Smooth muscle cell (in vitro differentiated cells): ENCODE measurements around the gene GPR137. TPM values are rescaled to one million over a fixed set of nuclear protein-coding genes. Genes with fewer than 3 reads are reported as not detected.

Experiments
- DNase-seq: peaks from one replicate; lab custom pipeline; 2025; ENCODE audit not compliant: unreplicated experiment; lab: John Stamatoyannopoulos, UW
- H2AFZ ChIP-seq: fragments of 200-600 bp; sonication (generic); 2 replicates; pipeline ENCODE4 v1.6.0; 2016; ENCODE audit warnings: antibody characterized with exemption, low read depth, mild to moderate bottlenecking
- H3F3A ChIP-seq: fragments of 200-600 bp; sonication (generic); 2 replicates; pipeline ENCODE4 v1.6.0; 2017; ENCODE audit warnings: antibody characterized with exemption, low read depth
- H3K27ac ChIP-seq: fragments of 200-600 bp; sonication (generic); 2 replicates; pipeline ENCODE4 v1.5.1; 2016; ENCODE audit warnings: low read depth, mild to moderate bottlenecking
- H3K27me3 ChIP-seq: fragments of 200-600 bp; sonication (generic); 2 replicates; pipeline ENCODE4 v1.6.1; 2016; ENCODE audit warnings: low read depth, mild to moderate bottlenecking
- H3K36me3 ChIP-seq: fragments of 200-600 bp; sonication (generic); 2 replicates; pipeline ENCODE4 v1.5.1; 2016; ENCODE audit warnings: low read depth
- H3K4me1 ChIP-seq: fragments of 200-600 bp; sonication (generic); 2 replicates; pipeline ENCODE4 v1.5.1; 2016; ENCODE audit warnings: low read depth
- H3K4me2 ChIP-seq: fragments of 200-600 bp; sonication (generic); 2 replicates; pipeline ENCODE4 v1.6.0; 2016; ENCODE audit warnings: mild to moderate bottlenecking
- H3K4me3 ChIP-seq: fragments of 200-600 bp; sonication (generic); 2 replicates; pipeline ENCODE4 v1.5.1; 2016; ENCODE audit warnings: mild to moderate bottlenecking
- H3K79me2 ChIP-seq: fragments of 200-600 bp; sonication (generic); 2 replicates; pipeline ENCODE4 v1.6.0; 2016; ENCODE audit warnings: low read depth, mild to moderate bottlenecking
- H3K9ac ChIP-seq: fragments of 200-600 bp; sonication (generic); 2 replicates; pipeline ENCODE4 v1.6.0; 2016; ENCODE audit warnings: low read depth
- H3K9me3 ChIP-seq: fragments of 200-600 bp; sonication (generic); replicated peaks from 2 replicates; pipeline ENCODE4 v1.5.1; 2016; ENCODE audit warnings: low read depth
- H4K20me1 ChIP-seq: fragments of 200-600 bp; sonication (generic); 2 replicates; pipeline ENCODE4 v1.6.0; 2016; ENCODE audit warnings: low read depth
- CTCF ChIP-seq: fragments of 200-600 bp; sonication (generic); IDR thresholded peaks from 2 replicates; pipeline ENCODE4 v1.5.1; 2017; ENCODE audit warnings: borderline replicate concordance, mild to moderate bottlenecking, antibody characterized with exemption; ENCODE audit not compliant: insufficient read depth, poor library complexity, severe bottlenecking
- WGBS: methylation state at CpG from one replicate; pipeline ENCODE4 v1.1.7; 2016; ENCODE audit warnings: low lambda C conversion rate; 5-methylcytosine and 5-hydroxymethylcytosine counted together
- polyA plus RNA-seq: library from polyadenylated mRNA; unstranded; fragments of >200 nt; fragmentation: Nextera tagmentation; extraction: Ambion mirVana; gene quantifications from 2 replicates; pipeline ENCODE4 v1.2.1, GENCODE V29; 2016
- total RNA-seq: library from RNA; depleted of rRNA; stranded (reverse); fragments of >200 nt; gene quantifications from 2 replicates; pipeline ENCODE4 v1.2.3, GENCODE V29; 2014

Gene GPR137
- total and polyA plus RNA-seq, 2 experiments from 2014 or later: 17.3 to 69.0 TPM

- Histone ChIP-seq H3K4me2 (no peak overlapping the region), H3K9me3 (no peaks in the 10 kb centered on the region), H3K27me3 (no peaks in the 10 kb centered on the region), H3F3A (no peaks in the 10 kb centered on the region), H3K27ac (no peak overlapping the region), H2AFZ (no peak overlapping the region), H3K4me1 (no peaks in the 10 kb centered on the region), H3K9ac (no peak overlapping the region), H3K36me3 (no peaks in the 10 kb centered on the region), H3K4me3 (no peak overlapping the region), H3K79me2 (no peaks in the 10 kb centered on the region), H4K20me1 (peaks cover 1% of the 10 kb centered on the region)
- TF ChIP-seq CTCF: no peak
- no peak for DNase-seq
- WGBS: 99% methylated on average over 11 of the region's 18 CpGs
Observed at GRCh38 chr11:64261556-64262080, 24.0 kb upstream of the GPR137 start.

GRCh38 chr11:64262271-64263002, 23.2 kb upstream of the GPR137 start:
- H3K36me3 ChIP-seq: no peaks in the 10 kb centered on the region
- no peak overlapping the region for H3K9ac ChIP-seq
- DNase-seq: no peak
- H3K27me3 ChIP-seq: no peaks in the 10 kb centered on the region
- H3K79me2 ChIP-seq: no peaks in the 10 kb centered on the region
- no peak overlapping the region for H3K4me3 ChIP-seq
- WGBS: 96% methylated on average over 41 of the region's 42 CpGs
- H3K9me3 ChIP-seq: no peaks in the 10 kb centered on the region
- H3F3A ChIP-seq: no peaks in the 10 kb centered on the region
- H2AFZ ChIP-seq: no peak overlapping the region
- no peak overlapping the region for H3K4me2 ChIP-seq
- TF ChIP-seq CTCF: no peak
- H3K4me1 ChIP-seq: no peaks in the 10 kb centered on the region
- no peaks in the 10 kb centered on the region for H4K20me1 ChIP-seq
- peak overlapping the region; percentile 44 for H3K27ac ChIP-seq

- no peak for TF ChIP-seq CTCF
- Histone ChIP-seq H3K36me3 (no peaks in the 10 kb centered on the region), H3F3A (no peaks in the 10 kb centered on the region), H3K9me3 (no peaks in the 10 kb centered on the region), H4K20me1 (no peaks in the 10 kb centered on the region), H3K4me1 (no peaks in the 10 kb centered on the region), H3K27ac (peak overlapping the region; percentile 44), H3K4me2 (peak overlapping the region; percentile 27), H3K9ac (no peak overlapping the region), H3K27me3 (no peaks in the 10 kb centered on the region), H2AFZ (no peak overlapping the region), H3K79me2 (no peaks in the 10 kb centered on the region), H3K4me3 (no peak overlapping the region)
- no peak for DNase-seq
- 58% methylated on average over 29 of the region's 29 CpGs for WGBS
Observed at GRCh38 chr11:64263021-64263946, 22.4 kb upstream of the GPR137 start.
